Heart right ventricle (tissue), 16 donors: ENCODE results near the gene IL16. TPM values are rescaled to one million over a fixed set of nuclear protein-coding genes. Genes with fewer than 3 reads are reported as not detected.

ENCODE experiments used
- ATAC-seq, 8 donors: fragments of 200-7000 bp; cut with Tn5 transposase; one replicate each; pipeline ENCODE4 v1.9.1; 2020; ENCODE audit warnings: mild to moderate bottlenecking in 8 of 8, moderate library complexity in 8 of 8, moderate number of reproducible peaks in 1 of 8
- DNase-seq, 2 donors: peaks; one replicate each; pipeline ENCODE4 v3.0.0-alpha.2; 2020
- H3K27ac ChIP-seq, 10 donors: fragments of 200-600 bp; sonication (generic) in 2 of 10; one replicate each; pipeline versions ENCODE4 v1.5.0 to v1.8.0; 2020 to 2022; ENCODE audit warnings: mild to moderate bottlenecking in 3 of 10
- H3K27me3 ChIP-seq, 7 donors: fragments of 200-600 bp; one replicate each; pipeline ENCODE4 v1.8.0; 2021 to 2022; ENCODE audit warnings: mild to moderate bottlenecking in 2 of 7
- H3K36me3 ChIP-seq, 9 donors: fragments of 200-600 bp; sonication (generic) in 1 of 9; one replicate each; pipeline versions ENCODE4 v1.5.0 to v1.8.0; 2020 to 2022; ENCODE audit warnings: mild to moderate bottlenecking in 2 of 9
- H3K4me1 ChIP-seq, 9 donors: fragments of 200-600 bp; sonication (generic) in 1 of 9; one replicate each; pipeline versions ENCODE4 v1.5.0 to v1.8.0; 2020 to 2022; ENCODE audit warnings: mild to moderate bottlenecking in 4 of 9
- H3K4me3 ChIP-seq, 10 donors: fragments of 200-600 bp; sonication (generic) in 2 of 10; one replicate each; pipeline versions ENCODE4 v1.5.0 to v1.8.0; 2020 to 2022; ENCODE audit warnings: mild to moderate bottlenecking in 7 of 10, moderate library complexity in 2 of 10
- H3K9me3 ChIP-seq, 11 donors: fragments of 200-600 bp in 10 of 11; sonication (generic) in 2 of 11; one replicate each; pipeline versions ENCODE4 v1.5.0 to v1.8.0; 2013 to 2022; ENCODE audit warnings: mild to moderate bottlenecking in 2 of 11, control low read depth in 1 of 11, moderate library complexity in 1 of 11
- CTCF ChIP-seq, 9 donors: fragments of 200-600 bp; sonication (generic) in 2 of 9; IDR thresholded peaks; one replicate each; pipeline versions ENCODE4 v1.5.0 to v1.8.0; 2021 to 2022; ENCODE audit warnings: antibody characterized with exemption in 9 of 9, mild to moderate bottlenecking in 5 of 9, moderate library complexity in 1 of 9
- WGBS, 2 donors: extraction: QIAGEN DNeasy Blood & Tissue Kit; methylation state at CpG; one replicate each; pipeline ENCODE4 v1.1.7; 2013; ENCODE audit warnings: inconsistent platforms in 1 of 2; 5-methylcytosine and 5-hydroxymethylcytosine counted together
- intact Hi-C, 10 donors: fragments of 100-400 bp; cut with DNase I; formaldehyde crosslinking; loops; one replicate each; pipeline versions ENCODE4 v1.11.1 to v1.14.2; 2022
- polyA plus RNA-seq, 2 donors: library from polyadenylated mRNA; stranded (reverse); fragments of 200-250 nt; gene quantifications; one replicate each; pipeline ENCODE4 v1.2.3, GENCODE V29; 2013
- total RNA-seq, 10 donors: library from RNA; stranded (reverse); fragmentation: NEBNext Ultra II Directional in 3 of 10; extraction: Animal tissue kit (Norgen Biotek cat#: 25700) in 3 of 10; gene quantifications; one replicate each; pipeline versions ENCODE4 v1.2.1 to v1.2.4, GENCODE V29; 2021 to 2023
- donor health status: Arrhythmogenic right ventricular cardiomyopathy.
- donor health status: ischemic (EF 13 %, LVEDD 7.1; RV severe dilation, severe dysfunction).
- donor health status: healthy with polysubstance abuse.
- donor health status: DM: no; HTN: yes; CAD: no.
- donor health status: DM: no; HTN: no; CAD: no.
- donor health status: ischemic (EF 25% LVEDD 6.9; RV normal size, moderate dysfunction).
- donor health status: ischemic (EF 25% LVEDD 5.7; RV mildly dilated, moderate dysfunction).
- donor health status: healthy.
- donor health status: DM: yes; HTN: yes; CAD: no.
- donor health status: Ischemic cardiomyopathy.
- donor health status: ischemic (EF 35%, LVEDD 5.7; RV mildly dilated, moderate dysfunction).
- donor health status: nonischemic (EF 11% LVEDD 7.7; RV severe dilation, severe dysfunction).
- donor health status: DM: yes; HTN: yes; CAD: no.
- donor health status: PGD.
- donor health status: ischemic (EF 29% LVEDD 5.4; RV normal size, mild dysfunction).
- donor health status: nonischemic (EF 23%, LVEDD 6.1; RV moderate dilation, normal function).

The IL16 gene
- total and polyA plus RNA-seq, 12 donors: 3.3 to 13.1 (median 4.2) TPM

GRCh38 chr15:81351651-81352050 is 155.0 kb downstream of the IL16 start:
- Histone ChIP-seq H3K27me3 (no peaks in the 10 kb centered on the region), H3K4me1 (no peaks in the 10 kb centered on the region), H3K4me3 (no peak overlapping the region), H3K9me3 (no peaks in the 10 kb centered on the region), H3K36me3 (no peaks in the 10 kb centered on the region), H3K27ac (no peak overlapping the region)
- 71 to 73% methylated on average over 5 of the region's 5 CpGs for WGBS, 2 donors
- DNase-seq (no peak), ATAC-seq (no peak)
- no peak for TF ChIP-seq CTCF (IDR thresholded peaks at IDR 0.05)
- intact Hi-C loops: no loop called here

GRCh38 chr15:81356252-81356651 is 159.6 kb downstream of the IL16 start:
- no peak overlapping the region for H3K4me3 ChIP-seq
- no peaks in the 10 kb centered on the region for H3K36me3 ChIP-seq
- H3K27me3 ChIP-seq: peaks cover 0 to 5% (median 0%) of the 10 kb centered on the region in 7 donors
- TF ChIP-seq CTCF (IDR thresholded peaks at IDR 0.05): no peak
- WGBS, 2 donors: 75 to 79% methylated on average over 5 of the region's 5 CpGs
- no peaks in the 10 kb centered on the region for H3K4me1 ChIP-seq
- DNase-seq: no peak
- H3K27ac ChIP-seq: no peak overlapping the region
- no peak for ATAC-seq
- no peaks in the 10 kb centered on the region for H3K9me3 ChIP-seq
- intact Hi-C loops: no loop called here

- H3K27ac ChIP-seq: no peak overlapping the region
- H3K27me3 ChIP-seq: peaks cover 0 to 5% (median 0%) of the 10 kb centered on the region in 7 donors
- 74 to 84% methylated on average over 6 of the region's 6 CpGs for WGBS, 2 donors
- H3K36me3 ChIP-seq: no peaks in the 10 kb centered on the region
- intact Hi-C loops: no loop called here
- DNase-seq: no peak
- no peak for ATAC-seq
- TF ChIP-seq CTCF (IDR thresholded peaks at IDR 0.05): no peak
- H3K4me1 ChIP-seq: no peaks in the 10 kb centered on the region
- no peaks in the 10 kb centered on the region for H3K9me3 ChIP-seq
- no peak overlapping the region for H3K4me3 ChIP-seq
Measured at GRCh38 chr15:81357180-81357686, 160.6 kb downstream of the IL16 start.

- DNase-seq (no peak), ATAC-seq (no peak)
- no peak overlapping the region for H3K4me3 ChIP-seq
- H3K27ac ChIP-seq: no peak overlapping the region
- no peaks in the 10 kb centered on the region for H3K9me3 ChIP-seq
- 83 to 88% methylated on average over 6 of the region's 6 CpGs for WGBS, 2 donors
- intact Hi-C loops: no loop called here
- TF ChIP-seq CTCF (IDR thresholded peaks at IDR 0.05): no peak
- no peaks in the 10 kb centered on the region for H3K36me3 ChIP-seq
- no peaks in the 10 kb centered on the region for H3K4me1 ChIP-seq
- peaks cover 0 to 5% (median 0%) of the 10 kb centered on the region in 7 donors for H3K27me3 ChIP-seq
Measured at GRCh38 chr15:81358248-81358647, 161.6 kb downstream of the IL16 start.
